GM21528 (cell line): ENCODE measurements around the gene PEX6.
"Not testable (repeated sequence)": the region's sequence is repeated elsewhere in the genome, so short reads cannot be mapped to it uniquely, and the experiment has no call there.

Experiments used
- ATAC-seq: cut with Tn5 transposase; IDR thresholded peaks from one replicate; pipeline ENCODE4 v1.9.1; 2021; ENCODE audit warnings: mild to moderate bottlenecking, moderate library complexity; ENCODE audit not compliant: unreplicated experiment, low FRiP score

Gene PEX6

DNA sequence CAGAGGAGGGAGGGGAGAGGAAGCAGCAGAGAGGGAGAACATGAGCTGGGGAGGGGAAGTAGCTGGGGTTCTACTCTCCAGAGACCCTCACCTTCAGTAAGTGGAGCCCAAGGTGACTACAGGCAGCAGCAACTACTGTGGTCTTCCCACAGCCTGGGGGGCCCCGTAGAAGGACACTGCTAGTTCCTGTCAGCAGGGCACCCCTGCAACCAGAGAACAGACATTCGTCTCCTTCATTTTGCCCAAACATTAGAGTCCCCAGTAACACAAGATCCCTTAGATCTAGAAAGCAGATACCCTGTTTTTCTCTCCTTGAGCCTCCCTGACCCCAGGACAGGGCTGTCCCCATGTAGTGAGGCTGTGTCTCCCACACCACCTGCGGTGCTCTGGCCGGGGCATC lies 10.2 kb downstream of the PEX6 start:
- no peak for ATAC-seq

DNA sequence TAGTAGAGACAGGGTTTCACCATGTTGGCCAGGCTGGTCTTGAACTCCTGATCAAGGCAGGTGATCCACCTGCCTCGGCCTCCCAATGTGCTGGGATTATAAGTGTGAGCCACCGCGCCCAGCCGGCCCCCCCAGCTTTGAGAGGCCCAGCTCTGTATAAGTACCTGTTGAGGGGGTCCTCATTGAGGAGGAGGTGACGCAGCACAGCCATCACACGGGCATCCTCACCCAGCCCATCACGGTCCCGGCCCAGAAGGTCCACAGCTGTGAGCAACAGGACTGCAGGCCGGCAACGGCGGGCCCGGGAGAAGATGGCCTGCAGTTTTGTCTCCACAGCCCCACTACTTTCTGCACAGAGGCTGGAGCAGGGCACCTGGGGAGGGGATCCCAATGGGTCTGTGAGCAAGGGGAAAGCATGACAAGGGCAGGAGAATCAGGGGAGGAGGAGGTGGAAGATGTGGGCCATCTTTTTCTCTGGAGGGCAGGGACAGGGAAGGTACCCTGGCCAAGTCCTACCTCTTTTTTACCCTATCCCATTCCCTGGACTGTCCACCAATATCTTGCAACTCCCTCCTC lies 10.8 kb downstream of the PEX6 start:
- ATAC-seq, result no peak

DNA sequence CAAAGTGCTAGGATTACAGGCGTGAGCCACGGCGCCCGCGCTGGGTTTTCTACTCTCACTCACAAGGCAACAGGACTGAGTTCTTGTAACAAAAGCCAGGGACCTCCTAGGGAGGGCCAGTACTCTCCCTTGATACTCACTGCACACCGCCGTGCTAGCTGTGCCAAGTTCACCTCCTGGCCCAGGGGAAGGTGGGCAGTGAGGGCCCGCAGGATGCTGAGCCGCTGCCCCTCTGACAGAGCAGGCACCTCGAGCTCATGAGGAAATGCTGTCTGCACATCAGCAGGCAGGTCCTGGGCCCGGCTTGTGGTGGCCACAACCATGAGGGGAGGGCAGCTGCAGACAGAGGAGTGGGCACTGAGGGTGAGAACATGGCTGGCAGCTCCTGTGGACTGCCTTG lies 11.8 kb downstream of the PEX6 start:
- no peak for ATAC-seq

DNA sequence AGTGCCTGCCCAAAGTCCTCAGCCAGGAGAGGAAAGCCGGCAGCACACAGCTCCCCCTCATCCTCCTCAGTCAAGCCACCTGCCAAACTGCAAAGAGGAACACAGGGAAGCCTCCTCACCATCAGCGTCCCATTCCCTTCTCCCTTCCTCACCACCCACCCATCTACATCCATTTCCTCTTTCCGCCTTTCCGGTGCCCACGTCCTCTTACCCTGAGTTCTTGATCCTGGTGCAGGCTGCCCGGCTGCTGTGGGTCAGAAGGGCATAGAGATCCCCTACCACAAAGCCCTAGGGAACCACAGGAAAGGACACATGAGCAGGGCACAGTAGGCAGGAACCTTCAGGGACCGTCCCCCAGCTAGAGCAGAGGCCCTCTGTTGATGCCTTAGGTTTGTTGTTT lies 12.4 kb downstream of the PEX6 start:
- ATAC-seq, result no peak

DNA sequence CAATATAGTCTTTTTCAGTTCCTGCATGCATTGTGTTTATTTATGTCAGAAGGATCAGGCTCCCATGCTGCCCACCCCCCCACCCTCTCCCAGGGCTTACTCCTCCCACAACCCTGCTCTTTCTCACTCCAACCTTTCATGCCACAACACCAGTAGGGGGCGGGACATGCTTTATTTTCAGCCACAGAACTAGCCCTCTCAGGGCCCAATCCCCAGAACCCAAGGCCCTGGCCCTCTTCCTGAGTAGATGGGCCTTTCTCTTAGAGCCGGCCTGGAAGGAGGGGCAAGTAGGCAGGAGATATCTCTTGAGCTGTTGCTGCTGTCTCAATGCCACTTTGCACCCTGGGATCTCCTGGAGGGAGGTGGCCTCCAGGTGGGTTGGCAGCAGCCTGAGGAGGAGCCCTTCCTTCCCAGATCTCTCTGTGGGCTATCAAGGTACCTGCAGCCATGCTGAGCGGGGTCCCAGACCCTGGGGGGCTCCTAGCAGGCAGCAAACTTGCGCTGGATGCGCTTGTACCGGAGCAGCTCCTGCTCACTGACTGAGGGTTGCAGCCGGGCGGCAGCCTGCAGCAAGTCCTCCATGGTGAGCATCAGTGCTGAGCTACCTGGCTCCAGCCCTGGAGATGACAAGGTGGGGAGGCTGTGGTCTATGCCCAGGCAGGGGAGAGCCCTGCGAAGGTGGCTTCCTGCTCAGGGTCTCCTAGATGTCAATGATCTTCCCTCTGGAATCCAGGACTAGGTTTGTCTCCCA lies 15.0 kb downstream of the PEX6 start:
- no peak for ATAC-seq

DNA sequence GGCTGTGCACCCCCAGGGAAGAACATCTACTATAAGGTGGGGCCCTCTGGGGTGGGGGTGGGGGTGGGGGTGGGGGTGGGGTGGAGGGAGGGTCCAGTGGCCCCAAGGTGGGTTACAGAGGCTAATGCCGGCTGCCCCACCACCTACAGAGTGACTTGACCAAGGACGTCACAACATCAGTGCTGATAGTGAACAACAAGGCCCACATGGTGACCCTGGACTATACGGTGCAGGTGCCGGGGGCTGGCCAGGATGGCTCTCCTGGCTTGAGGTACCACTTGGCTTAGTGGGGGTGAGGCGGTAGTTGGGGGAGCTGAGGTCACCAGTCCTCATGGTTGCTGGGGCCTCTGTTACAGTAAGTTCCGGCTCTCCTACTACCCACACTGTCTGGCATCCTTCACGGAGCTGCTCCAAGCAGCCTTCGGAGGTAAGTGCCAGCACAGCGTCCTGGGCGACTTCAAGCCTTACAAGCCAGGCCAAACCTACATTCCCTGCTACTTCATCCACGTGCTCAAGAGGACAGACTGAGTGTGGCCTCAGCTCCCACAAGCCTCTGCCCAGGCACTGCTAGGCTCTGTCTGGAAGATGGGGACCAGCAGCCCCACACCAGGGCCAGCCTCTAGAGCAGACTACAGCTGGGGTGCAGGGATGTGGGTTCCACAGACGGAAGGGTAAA lies 15.7 kb downstream of the PEX6 start:
- ATAC-seq, result no peak

DNA sequence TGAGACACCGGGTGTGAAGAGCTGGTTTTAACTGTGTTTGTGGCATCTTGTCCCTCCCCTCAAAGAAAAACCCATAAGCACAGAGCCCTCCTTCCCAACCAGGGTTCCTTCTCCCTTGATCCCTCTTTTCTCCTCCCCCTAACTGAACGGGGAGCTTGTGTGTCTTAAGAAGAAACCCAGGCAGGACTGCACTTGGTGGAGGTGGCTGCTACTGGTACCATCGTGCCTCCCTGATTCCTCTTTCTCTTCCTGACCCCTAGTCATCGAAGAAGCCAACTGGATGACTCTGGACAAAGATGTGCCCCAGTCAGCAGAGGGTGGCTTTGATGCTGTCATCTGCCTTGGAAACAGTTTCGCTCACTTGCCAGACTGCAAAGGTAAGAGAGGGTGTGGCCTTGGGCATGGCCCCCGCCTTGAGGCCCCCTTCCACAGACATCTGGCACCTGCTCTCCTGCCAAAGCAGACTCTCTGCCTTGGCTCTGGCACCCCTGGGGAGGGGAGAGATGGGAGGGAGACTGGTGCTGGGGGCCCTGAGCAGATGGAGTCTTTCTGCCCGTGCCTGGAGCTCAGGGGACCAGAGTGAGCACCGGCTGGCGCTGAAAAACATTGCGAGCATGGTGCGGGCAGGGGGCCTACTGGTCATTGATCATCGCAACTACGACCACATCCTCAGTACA lies 16.3 kb downstream of the PEX6 start:
- ATAC-seq, result no peak

DNA sequence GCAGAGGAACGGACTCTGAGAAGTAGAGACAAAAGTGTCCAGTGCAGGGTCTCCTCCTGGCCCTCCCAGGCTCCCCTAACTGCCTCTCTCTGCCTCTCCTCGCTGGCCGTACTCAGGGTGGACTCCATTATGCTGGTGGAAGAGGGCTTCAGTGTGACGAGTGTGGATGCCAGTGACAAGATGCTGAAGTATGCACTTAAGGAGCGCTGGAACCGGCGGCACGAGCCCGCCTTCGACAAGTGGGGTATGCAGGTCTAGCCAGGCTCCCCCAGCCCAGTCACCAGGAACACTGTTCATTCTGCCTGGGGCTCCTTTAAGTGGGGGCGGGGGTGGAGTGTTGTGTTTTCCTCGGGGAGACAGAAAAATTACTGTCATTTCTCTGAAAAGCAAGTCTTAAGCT lies 16.9 kb downstream of the PEX6 start:
- no peak for ATAC-seq

DNA sequence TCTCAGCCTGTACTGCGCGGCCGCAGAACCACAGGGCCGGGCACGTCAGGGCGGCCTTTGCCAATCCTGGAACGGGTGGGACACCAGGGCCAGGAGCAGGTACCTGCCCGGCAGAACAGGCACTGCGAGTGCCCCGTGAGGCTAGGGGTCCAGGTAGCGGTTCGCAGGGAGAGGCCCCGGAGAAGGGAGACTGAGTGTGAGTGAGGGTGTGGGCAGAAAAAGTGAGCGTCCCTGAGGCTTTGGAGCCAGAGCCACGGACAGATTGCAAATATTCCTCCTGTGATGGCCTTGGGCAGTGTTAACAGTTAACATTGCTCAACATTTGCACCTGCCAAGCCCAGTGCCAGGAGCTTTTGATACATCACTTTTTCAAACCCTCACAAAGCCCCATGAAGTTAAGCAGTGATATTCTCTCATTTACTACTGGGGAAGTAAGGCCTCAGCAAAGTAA lies 17.9 kb downstream of the PEX6 start:
- ATAC-seq, result no peak

DNA sequence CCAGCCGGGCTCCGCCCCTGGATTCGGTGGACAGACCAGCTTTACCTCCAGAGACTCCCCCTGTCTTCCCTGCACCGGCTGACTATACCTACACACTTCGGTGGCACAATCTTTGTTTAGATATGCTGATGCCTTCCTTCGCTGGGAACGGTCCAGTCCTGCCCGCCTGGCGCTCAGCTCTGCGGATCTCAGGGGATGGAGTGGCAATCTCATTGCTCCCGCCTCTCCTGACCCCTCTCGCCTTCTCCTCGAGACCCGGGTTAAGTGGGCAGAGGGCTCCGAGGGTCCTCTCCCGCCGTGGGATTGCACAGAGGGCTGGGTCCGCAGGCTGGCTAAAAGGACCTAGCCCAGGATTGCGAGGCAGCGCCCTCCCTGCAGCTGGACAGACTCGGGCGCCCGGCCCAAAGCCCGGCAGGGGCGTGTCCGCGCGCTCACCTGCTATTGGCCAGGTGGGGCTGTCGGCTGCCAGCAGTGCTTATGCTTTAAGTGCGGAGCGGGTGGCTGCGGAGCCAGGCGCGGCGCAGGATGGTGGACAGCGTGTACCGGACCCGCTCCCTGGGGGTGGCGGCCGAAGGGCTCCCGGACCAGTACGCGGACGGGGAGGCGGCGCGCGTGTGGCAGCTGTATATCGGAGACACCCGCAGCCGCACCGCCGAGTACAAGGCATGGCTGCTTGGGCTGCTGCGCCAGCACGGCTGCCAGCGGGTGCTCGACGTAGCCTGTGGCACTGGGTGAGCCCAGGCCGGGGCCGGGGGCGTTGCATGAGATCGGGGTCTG lies 18.6 kb downstream of the PEX6 start, which contains the start of gene GNMT:
TSS of gene GNMT (plus strand) at position 512 of the 777 bp plus-strand sequence. CDS start at position 526, 14 bp downstream.
- no peak for ATAC-seq

DNA sequence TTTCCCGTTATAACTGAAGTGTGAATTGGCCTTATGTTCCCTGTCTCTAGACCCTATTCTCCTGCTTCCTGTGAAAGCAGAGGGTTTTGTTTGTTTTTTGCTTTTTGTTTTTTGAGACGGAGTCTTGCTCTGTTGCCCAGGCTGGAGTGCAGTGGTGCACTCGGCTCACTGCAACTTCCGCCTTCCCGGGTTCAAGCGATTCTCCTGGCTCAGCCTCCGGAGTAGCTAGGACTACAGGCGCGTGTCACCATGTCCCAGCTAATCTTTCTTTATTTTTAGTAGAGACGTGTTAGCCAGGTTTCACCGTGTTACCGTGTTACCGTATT lies 19.1 kb downstream of the PEX6 start:
- ATAC-seq, result no peak

DNA sequence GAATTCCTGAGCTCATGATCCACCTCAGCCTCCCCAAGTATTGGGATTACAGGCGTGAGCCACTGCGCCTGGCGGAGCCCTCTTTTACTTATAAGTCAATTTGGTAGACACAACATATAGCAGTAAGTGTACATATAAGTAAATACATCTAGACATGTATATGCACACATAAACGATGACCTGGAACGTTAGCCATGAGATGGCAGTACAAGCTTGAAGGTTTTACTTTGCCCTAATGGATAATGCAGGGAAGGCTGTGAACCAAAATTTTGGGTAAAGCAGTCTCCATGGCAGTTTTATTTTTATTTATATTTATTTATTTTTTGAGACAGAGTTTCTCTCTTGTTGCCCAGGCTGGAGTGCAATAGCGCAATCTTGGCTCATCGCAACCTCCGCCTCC lies 20.9 kb downstream of the PEX6 start:
- no peak for ATAC-seq

DNA sequence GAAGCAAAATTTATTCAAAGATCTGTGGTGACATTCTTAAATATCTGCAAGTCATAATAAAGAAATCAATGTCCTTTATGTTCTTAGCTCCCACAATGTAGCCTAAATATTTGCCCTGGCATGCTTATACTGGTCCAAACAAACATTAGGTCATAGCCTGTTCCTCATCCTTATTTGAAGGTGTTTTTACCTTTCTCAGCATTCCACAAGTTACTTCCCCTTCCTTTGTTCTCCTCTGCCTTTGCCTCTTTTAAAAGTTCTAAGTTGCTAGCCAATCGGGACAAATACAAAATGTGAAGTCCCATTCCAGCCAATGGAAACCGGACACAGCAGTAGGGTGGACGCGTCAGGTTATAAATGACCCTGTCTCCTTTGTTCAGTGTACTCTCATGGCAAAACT lies 24.6 kb downstream of the PEX6 start:
- ATAC-seq, result not testable (repeated sequence)

DNA sequence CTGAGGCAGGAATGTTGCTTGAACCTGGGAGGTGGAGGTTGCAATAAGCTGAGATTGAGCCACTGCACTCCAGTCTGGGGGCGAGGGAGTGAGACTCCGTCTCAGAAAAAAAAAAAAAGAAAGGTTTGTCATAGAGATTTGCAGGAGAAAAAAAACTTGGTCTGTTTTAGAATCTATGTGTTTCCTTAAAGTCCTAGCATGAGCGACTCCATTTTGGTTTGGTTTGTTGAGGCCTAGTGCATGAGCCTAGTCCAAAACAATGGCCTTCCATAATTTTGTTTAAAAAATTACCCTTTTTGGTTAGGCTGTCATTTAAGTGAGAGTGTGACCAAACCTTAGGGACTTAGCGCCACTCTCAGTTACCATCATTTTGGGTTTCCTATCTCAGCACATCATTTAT lies 26.6 kb downstream of the PEX6 start:
- ATAC-seq, result no peak

DNA sequence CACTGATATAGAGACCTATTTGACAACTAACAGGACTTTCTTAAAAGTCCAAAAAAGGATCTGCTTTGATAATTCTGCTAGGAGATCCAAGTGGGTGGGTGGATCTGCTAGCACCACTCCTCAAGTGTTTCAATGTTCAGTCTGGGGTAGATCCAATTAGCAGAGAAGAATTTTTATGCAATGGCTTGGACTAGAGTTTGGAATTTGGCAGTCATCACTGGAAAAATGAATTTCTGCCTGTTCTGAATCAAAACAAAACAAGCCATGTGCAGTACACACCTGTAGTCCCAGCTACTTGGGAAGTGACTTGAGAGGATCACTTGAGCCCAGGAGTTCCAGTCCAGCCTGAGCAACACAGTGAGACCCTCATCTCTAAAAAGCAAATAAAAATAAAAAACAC lies 31.0 kb downstream of the PEX6 start:
- no peak for ATAC-seq

DNA sequence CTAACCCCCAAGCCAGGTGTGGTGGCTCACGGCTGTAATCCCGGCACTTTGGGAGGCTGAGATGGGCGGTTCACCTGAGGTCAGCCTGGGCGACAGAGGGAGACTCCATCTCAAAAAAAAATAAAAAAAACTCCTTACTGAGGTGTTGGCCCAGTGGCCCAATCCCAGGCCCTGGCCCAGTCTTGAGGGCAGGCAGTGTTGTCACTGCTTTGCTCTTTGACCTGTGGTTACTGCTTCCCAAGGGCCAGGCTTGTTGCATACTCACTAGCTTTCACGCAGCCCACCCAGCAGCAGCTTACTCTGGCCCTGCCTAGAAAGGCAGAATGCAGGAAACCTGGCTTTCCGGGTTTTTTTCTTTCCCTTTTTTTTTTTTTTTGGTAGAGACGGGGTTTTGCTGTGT lies 36.5 kb downstream of the PEX6 start:
- no peak for ATAC-seq

DNA sequence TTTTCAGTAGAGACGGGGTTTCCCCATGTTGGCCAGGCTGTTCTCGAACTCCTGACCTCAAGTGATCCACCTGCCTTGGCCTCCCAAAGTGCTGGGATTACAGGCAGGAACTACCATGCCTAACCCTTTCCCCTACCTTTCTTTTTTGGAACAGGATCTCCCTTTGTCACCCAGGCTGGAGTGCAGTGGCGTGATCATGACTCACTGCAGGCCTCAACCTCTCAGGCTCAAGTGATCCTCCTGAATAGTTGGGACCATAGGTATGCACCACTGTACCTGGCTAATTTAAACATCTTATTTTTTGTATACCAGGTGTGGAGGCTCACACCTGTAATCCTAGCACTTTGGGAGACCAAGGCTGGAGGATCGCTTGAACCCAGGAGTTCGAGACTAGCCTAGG lies 37.6 kb downstream of the PEX6 start:
- ATAC-seq, result not testable (repeated sequence)

DNA sequence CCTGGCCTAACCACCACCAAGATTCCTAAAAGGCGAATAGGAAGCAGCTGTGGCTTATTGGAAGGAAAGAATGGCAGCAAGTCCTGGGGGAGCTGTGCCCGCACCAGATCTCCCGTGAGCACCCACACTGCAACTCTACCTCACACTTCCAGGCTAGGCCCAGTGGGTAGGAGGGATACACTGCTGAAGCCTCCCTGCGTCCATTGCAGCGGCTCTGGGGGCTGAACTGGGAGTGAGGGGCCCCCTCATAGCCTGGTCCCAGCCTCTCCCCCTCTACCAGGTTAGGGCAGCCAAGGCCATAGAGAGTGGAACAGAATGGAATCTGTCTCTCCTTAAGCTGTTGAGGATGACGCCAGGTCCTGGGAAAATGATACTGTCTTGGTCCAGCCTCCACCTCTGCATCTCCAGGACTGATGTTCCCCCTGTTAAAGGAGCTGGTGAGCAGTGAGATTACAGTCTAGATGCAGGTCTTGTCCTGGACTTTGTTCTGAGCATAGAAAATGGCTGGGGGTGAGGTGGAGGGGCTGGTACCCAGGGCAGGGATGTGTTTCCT lies 38.4 kb downstream of the PEX6 start:
- no peak for ATAC-seq

DNA sequence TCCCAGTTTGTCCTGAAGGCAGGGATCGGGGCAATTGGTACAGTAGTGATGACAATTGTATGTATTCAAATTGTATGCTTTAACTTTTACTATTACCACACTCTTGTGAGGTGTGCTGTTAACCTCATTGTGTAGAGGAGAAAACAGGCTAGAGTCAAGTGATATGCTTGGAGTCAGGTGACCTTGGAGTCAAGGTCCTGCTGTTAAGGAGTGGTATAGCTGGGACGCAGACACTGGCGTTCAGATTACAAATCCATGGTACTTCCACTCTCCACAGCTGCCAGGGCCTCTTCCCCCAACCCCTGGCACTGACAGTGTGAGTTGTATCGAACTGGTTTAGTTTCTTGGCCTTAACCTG lies 39.2 kb downstream of the PEX6 start:
- ATAC-seq, result no peak
